Osteoblast (primary cell): Measurements from ENCODE around the gene ATP6V0E1. TPM values are rescaled to one million over a fixed set of nuclear protein-coding genes. Genes with fewer than 3 reads are reported as not detected.

ENCODE experiments used
- DNase-seq: peaks from one replicate; pipeline ENCODE4 v3.0.0; 2011; ENCODE audit warnings: low spot score, mixed read lengths; ENCODE audit not compliant: insufficient read length; ENCODE audit errors: missing footprints
- H2AFZ ChIP-seq: 2 replicates; pipeline ENCODE4 v1.6.0; 2011; ENCODE audit warnings: mild to moderate bottlenecking, low read length
- H3K27ac ChIP-seq: 2 replicates; pipeline ENCODE4 v1.5.1; 2011; ENCODE audit warnings: mild to moderate bottlenecking, low read depth, low read length, moderate library complexity
- H3K27me3 ChIP-seq: 2 replicates; pipeline ENCODE4 v1.6.0; 2012; ENCODE audit warnings: mild to moderate bottlenecking, control low read depth, inconsistent platforms, low read length, moderate library complexity; ENCODE audit not compliant: insufficient read depth
- H3K36me3 ChIP-seq: 2 replicates; pipeline ENCODE4 v1.5.1; 2011; ENCODE audit warnings: mild to moderate bottlenecking, low read length, control low read depth, moderate library complexity; ENCODE audit not compliant: insufficient read depth
- H3K4me1 ChIP-seq: 2 replicates; pipeline ENCODE4 v1.5.1; 2011; ENCODE audit warnings: mild to moderate bottlenecking, low read length, control low read depth, moderate library complexity; ENCODE audit not compliant: insufficient read depth
- H3K4me2 ChIP-seq: 2 replicates; pipeline ENCODE4 v1.6.0; 2011; ENCODE audit warnings: mild to moderate bottlenecking, low read length; ENCODE audit not compliant: insufficient read depth
- H3K4me3 ChIP-seq: fragments of 200-600 bp; sonication (generic); 3 replicates; pipeline ENCODE4 v1.5.1; 2012; ENCODE audit warnings: mild to moderate bottlenecking, low read length, inconsistent platforms; ENCODE audit not compliant: insufficient read depth
- H3K79me2 ChIP-seq: 2 replicates; pipeline ENCODE4 v1.6.0; 2012; ENCODE audit warnings: mild to moderate bottlenecking, low read length, control low read depth, inconsistent platforms; ENCODE audit not compliant: insufficient read depth
- H3K9me3 ChIP-seq: 2 replicates; pipeline ENCODE4 v1.5.1; 2011; ENCODE audit warnings: low read depth, low read length, control low read depth
- H4K20me1 ChIP-seq: 2 replicates; pipeline ENCODE4 v1.6.0; 2012; ENCODE audit warnings: mild to moderate bottlenecking, low read length, control low read depth; ENCODE audit not compliant: insufficient read depth
- total RNA-seq: library from RNA; depleted of rRNA; stranded (reverse); fragments of >200 nt; gene quantifications from 2 replicates; pipeline ENCODE4 v1.2.3, GENCODE V29; 2012
- TF ChIP-seq, protein P1 (sequence below): IDR thresholded peaks from 2 replicates; pipeline ENCODE4 v1.5.1; 2011; ENCODE audit warnings: mild to moderate bottlenecking, low read depth, low read length, moderate library complexity; ENCODE audit errors: extremely low read depth

Gene ATP6V0E1
- total RNA-seq, 1 donor, result 177 TPM

DNA sequence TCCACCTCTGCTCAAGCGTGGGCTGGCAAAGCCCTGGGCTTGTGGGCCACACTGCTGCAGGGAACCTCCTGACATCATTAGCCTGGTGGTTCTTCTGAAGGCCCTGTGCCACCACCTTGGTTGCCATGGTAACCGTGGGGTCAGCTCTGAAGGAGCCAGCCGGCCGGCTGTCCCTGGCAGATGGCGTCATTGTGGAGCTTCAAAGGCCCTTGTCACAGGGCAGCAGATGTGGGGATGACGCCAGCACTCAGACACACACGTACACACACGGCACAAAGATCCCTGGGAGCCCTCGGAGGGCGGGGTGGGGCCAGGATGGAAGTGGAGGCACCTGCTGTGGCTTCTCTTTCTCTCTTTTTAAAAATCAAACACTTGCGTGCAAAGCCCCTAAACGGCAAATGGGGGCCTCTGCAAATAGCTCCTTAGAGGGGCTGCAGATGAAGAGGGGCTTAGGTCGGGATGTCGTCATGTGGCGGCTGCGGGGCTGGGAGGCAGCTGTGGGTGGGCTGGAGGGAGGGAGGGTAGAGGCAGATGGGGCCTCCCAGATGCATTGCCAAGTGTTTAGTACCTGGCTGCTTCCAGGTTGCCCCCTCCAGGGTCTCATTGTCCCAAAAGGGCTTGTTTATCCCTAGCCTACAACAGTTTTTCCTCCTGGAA is 43.8 kb upstream of the ATP6V0E1 start:
- no peaks in the 10 kb centered on the region for H4K20me1 ChIP-seq
- no peaks in the 10 kb centered on the region for H3K9me3 ChIP-seq
- H3K27me3 ChIP-seq, result no peaks in the 10 kb centered on the region
- no peak overlapping the region for H3K4me2 ChIP-seq
- peak; percentile 26 for DNase-seq
- no peaks in the 10 kb centered on the region for H3K79me2 ChIP-seq
- peaks cover 60% of the 10 kb centered on the region for H3K36me3 ChIP-seq
- H2AFZ ChIP-seq, result no peak overlapping the region
- peaks cover 18% of the 10 kb centered on the region for H3K4me1 ChIP-seq
- peak overlapping the region; percentile 30 for H3K27ac ChIP-seq
- TF ChIP-seq, protein P1, sequence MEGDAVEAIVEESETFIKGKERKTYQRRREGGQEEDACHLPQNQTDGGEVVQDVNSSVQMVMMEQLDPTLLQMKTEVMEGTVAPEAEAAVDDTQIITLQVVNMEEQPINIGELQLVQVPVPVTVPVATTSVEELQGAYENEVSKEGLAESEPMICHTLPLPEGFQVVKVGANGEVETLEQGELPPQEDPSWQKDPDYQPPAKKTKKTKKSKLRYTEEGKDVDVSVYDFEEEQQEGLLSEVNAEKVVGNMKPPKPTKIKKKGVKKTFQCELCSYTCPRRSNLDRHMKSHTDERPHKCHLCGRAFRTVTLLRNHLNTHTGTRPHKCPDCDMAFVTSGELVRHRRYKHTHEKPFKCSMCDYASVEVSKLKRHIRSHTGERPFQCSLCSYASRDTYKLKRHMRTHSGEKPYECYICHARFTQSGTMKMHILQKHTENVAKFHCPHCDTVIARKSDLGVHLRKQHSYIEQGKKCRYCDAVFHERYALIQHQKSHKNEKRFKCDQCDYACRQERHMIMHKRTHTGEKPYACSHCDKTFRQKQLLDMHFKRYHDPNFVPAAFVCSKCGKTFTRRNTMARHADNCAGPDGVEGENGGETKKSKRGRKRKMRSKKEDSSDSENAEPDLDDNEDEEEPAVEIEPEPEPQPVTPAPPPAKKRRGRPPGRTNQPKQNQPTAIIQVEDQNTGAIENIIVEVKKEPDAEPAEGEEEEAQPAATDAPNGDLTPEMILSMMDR, result no peak
- H3K4me3 ChIP-seq, result no peak overlapping the region

DNA sequence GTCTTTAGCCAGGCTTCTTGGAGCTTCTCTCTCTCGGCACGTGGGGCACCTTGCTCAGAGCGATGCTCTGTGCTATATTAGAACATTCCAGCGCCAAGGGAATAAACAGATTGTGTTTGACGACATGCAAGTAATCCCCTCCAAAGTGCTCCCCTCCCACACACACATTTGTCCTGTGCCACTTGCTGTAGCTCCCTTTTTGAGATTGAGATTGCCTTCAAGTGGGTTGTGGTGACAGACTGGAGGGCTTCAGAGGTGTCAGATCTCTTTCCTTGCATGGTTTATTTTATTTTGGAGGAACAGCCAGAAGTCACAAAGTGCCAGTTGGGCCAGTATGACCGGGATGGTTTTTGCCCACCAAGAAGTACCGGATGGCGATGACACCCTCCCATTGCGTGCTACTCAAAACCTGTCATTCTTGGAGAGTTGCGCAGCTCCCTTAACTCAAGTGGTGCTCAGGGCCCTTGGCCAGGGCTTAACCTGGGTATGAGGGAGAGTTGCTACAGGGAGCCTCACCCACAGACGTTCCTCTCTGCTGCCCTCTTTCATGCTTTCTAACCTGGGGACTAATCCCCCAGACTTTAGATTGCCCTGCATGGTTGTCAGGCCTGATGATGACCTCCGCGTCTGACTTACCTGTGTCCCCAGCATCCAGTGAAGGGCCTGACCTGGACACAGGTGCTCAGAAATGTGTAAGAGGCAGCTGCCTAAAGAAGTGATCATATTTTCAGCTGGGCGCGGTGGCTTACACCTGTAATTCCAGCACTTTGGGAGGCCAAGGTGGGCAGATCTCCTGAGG is 43.1 kb upstream of the ATP6V0E1 start:
- TF ChIP-seq, protein P1, result no peak
- no peak overlapping the region for H3K4me3 ChIP-seq
- no peaks in the 10 kb centered on the region for H4K20me1 ChIP-seq
- no peaks in the 10 kb centered on the region for H3K9me3 ChIP-seq
- H3K36me3 ChIP-seq, result peaks cover 56% of the 10 kb centered on the region
- peak overlapping the region; percentile 23 for H3K27ac ChIP-seq
- no peaks in the 10 kb centered on the region for H3K27me3 ChIP-seq
- H3K79me2 ChIP-seq, result no peaks in the 10 kb centered on the region
- H3K4me2 ChIP-seq, result no peak overlapping the region
- no peak overlapping the region for H2AFZ ChIP-seq
- peak; percentile 71 for DNase-seq
- H3K4me1 ChIP-seq, result peaks cover 24% of the 10 kb centered on the region

DNA sequence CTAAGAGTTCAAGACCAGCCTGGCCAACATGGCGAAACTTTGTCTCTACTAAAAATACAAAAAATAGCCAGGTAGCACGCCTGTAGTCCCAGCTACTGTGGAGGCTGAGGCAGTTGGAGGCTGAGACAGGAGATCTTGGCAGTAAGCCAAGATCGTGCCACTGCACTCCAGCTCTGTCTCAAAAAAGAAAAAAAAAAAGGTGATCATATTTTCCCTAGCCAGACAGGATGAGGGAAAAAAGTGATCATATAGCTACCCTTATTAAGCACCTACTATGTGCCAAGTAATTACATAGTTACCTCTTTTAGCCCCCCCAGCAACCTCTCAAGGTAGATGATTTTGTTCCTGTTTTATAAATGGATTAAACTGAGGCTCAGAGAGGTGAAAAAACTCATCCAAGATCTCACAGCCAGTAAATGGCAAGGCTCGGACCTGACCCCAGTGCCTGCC is 42.5 kb upstream of the ATP6V0E1 start:
- no peak for DNase-seq
- H3K4me1 ChIP-seq, result peaks cover 26% of the 10 kb centered on the region
- H3K79me2 ChIP-seq, result no peaks in the 10 kb centered on the region
- no peak overlapping the region for H3K4me2 ChIP-seq
- TF ChIP-seq, protein P1, result no peak
- H4K20me1 ChIP-seq, result no peaks in the 10 kb centered on the region
- no peak overlapping the region for H2AFZ ChIP-seq
- peaks cover 55% of the 10 kb centered on the region for H3K36me3 ChIP-seq
- no peaks in the 10 kb centered on the region for H3K9me3 ChIP-seq
- H3K27me3 ChIP-seq, result no peaks in the 10 kb centered on the region
- H3K4me3 ChIP-seq, result no peak overlapping the region
- H3K27ac ChIP-seq, result peak overlapping the region; percentile 51

DNA sequence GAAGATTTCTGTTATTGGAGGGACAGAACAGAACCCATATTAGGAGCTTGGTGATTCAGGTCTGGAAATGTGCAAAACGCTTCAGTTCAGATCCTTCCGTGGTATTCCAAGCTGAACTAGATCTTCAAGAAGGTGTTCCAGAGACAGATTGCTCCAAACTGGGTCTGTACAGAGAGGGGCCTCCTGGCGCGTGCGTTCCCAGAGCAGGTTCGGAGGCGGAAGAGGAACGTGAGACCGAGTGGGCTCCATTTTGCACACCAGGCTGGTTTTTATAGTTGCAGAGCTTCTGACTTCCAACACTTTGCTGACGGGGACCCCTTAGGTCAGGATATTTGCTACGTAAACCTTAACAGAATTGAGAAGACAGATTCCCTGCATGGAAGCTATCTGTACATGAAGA is 41.0 kb upstream of the ATP6V0E1 start:
- Histone ChIP-seq H3K27ac (peak overlapping the region; percentile 91), H3K79me2 (no peaks in the 10 kb centered on the region), H3K9me3 (no peaks in the 10 kb centered on the region), H3K4me3 (no peak overlapping the region), H3K4me2 (no peak overlapping the region), H2AFZ (no peak overlapping the region), H3K4me1 (peaks cover 26% of the 10 kb centered on the region), H3K36me3 (peaks cover 46% of the 10 kb centered on the region), H3K27me3 (no peaks in the 10 kb centered on the region), H4K20me1 (no peaks in the 10 kb centered on the region)
- peak; percentile 57 for DNase-seq
- TF ChIP-seq, protein P1, result no peak
